Endothelial cell of umbilical vein (primary cell): ENCODE data around the gene PRR5L.

Experiments used
- CTCF ChIP-seq, 2 donors: IDR thresholded peaks; 1 replicate in 1 of 2; 2 replicates in 1 of 2; pipeline ENCODE4 v1.5.1; 2011; ENCODE audit warnings: low read length in 2 of 2, mild to moderate bottlenecking in 2 of 2, moderate library complexity in 2 of 2, control low read depth in 1 of 2, inconsistent platforms in 1 of 2, low read depth in 1 of 2; ENCODE audit not compliant: insufficient read depth in 1 of 2; ENCODE audit errors: extremely low read depth in 1 of 2
- EZH2 ChIP-seq: IDR thresholded peaks from 2 replicates; pipeline ENCODE4 v1.6.1; 2012; ENCODE audit warnings: borderline replicate concordance, low read depth, mild to moderate bottlenecking, moderate library complexity, low read length, inconsistent platforms; ENCODE audit not compliant: severe bottlenecking
- POLR2AphosphoS5 ChIP-seq: IDR thresholded peaks from 2 replicates; pipeline ENCODE4 v1.6.1; 2012; ENCODE audit warnings: low read depth, mild to moderate bottlenecking, control low read depth, low read length, moderate library complexity; ENCODE audit not compliant: insufficient read depth

GRCh38 chr11:36361901-36362391 is 65.9 kb downstream of the PRR5L start:
- no peak for TF ChIP-seq CTCF (IDR thresholded peaks at IDR 0.05; ENCODE audit: extremely low read depth in 1 of 2, insufficient read depth in 1 of 2, low read depth in 1 of 2, low read length in 2 of 2)
- TF ChIP-seq EZH2, result no peak
- no peak for TF ChIP-seq POLR2AphosphoS5
